Body of pancreas (tissue), 4 donors: ENCODE measurements around the gene OR56A3. TPM values are rescaled to one million over a fixed set of nuclear protein-coding genes. Genes with fewer than 3 reads are reported as not detected.

ENCODE experiments used
- ATAC-seq: fragments of 150-250 bp; one replicate; pipeline ENCODE4 v1.9.1; 2016
- DNase-seq, 4 donors: peaks; one replicate each; pipeline ENCODE4 v3.0.0-alpha.2; 2019
- H3K27ac ChIP-seq, 4 donors: fragments of 200-600 bp; sonication (generic); 1 replicate in 3 of 4; 2 replicates in 1 of 4; pipeline versions ENCODE4 v1.5.1 to v1.6.1; 2016 to 2019; ENCODE audit warnings: mild to moderate bottlenecking in 1 of 4, mixed read lengths in 1 of 4, moderate library complexity in 1 of 4
- H3K27me3 ChIP-seq, 2 donors: fragments of 200-600 bp; sonication (generic); one replicate each; pipeline ENCODE4 v1.6.0; 2016; ENCODE audit warnings: mild to moderate bottlenecking in 1 of 2
- H3K36me3 ChIP-seq, 2 donors: fragments of 200-600 bp; sonication (generic); replicated peaks in 1 of 2; 2 replicates each; pipeline ENCODE4 v1.5.1; 2016; ENCODE audit warnings: low read depth in 2 of 2; ENCODE audit not compliant: insufficient read depth in 1 of 2
- H3K4me1 ChIP-seq: fragments of 200-600 bp; sonication (generic); one replicate; pipeline ENCODE4 v1.6.0; 2016
- H3K4me3 ChIP-seq, 2 donors: fragments of 200-600 bp; sonication (generic); 1 replicate in 1 of 2; 2 replicates in 1 of 2; pipeline ENCODE4 v1.5.1; 2016 to 2019
- H3K9me3 ChIP-seq, 3 donors: fragments of 200-600 bp; sonication (generic); 1 replicate in 2 of 3; 2 replicates in 1 of 3; pipeline ENCODE4 v1.5.1; 2016
- POLR2A ChIP-seq, 3 donors: fragments of 450-650 bp; IDR thresholded peaks; one replicate each; pipeline ENCODE4 v1.6.1; 2016; ENCODE audit warnings: antibody characterized with exemption in 3 of 3, mild to moderate bottlenecking in 2 of 3
- WGBS, 2 donors: methylation state at CpG; one replicate each; pipeline ENCODE4 v1.1.5; 2017; 5-methylcytosine and 5-hydroxymethylcytosine counted together
- intact Hi-C: fragments of 100-400 bp; cut with DNase I; formaldehyde crosslinking; loops from one replicate; pipeline ENCODE4 v1.15.1; 2023
- total RNA-seq, 2 donors: library from RNA; depleted of rRNA; stranded (reverse); fragments of >200 nt; gene quantifications; one replicate each; pipeline ENCODE4 v1.1.0, GENCODE V29; 2016
- TF ChIP-seq, protein P1 (sequence below), 7 experiments: fragments of 450-650 bp in 4 of 7; fragments of 200-600 bp in 3 of 7; sonication (generic) in 3 of 7; IDR thresholded peaks; one replicate each; pipeline ENCODE4 v1.5.1; 2016 to 2019; ENCODE audit warnings: antibody characterized with exemption in 7 of 7

OR56A3 gene
- total RNA-seq, 2 donors from 2014 or later: not detected

GRCh38 chr11:5966958-5967357, 24.9 kb downstream of the OR56A3 start:
- WGBS, 2 donors: 46 to 50% methylated on average over 2 of the region's 2 CpGs

DNA sequence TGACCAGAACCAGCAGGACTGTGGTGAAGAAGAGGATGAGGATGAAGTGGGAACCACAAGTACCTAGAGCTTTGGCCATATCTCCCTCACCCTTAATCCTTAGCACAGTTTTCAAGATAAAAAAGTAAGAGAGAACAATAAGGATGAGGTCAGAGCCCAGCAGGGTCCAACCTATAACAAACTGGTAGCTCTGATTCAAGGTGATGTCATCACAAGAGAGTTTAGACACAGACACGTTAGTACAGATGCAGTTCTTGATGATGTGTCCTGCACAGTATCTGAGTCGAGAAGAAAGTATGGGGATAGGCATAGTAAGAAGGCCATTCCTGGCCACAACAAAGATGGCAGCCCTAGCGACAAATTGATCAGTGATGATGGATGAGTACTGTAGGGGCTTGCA, 25.7 kb downstream of the OR56A3 start:
- no peaks in the 10 kb centered on the region for H3K9me3 ChIP-seq
- WGBS, 2 donors: 24 to 75% methylated on average over 3 of the region's 3 CpGs
- TF ChIP-seq, protein P1, sequence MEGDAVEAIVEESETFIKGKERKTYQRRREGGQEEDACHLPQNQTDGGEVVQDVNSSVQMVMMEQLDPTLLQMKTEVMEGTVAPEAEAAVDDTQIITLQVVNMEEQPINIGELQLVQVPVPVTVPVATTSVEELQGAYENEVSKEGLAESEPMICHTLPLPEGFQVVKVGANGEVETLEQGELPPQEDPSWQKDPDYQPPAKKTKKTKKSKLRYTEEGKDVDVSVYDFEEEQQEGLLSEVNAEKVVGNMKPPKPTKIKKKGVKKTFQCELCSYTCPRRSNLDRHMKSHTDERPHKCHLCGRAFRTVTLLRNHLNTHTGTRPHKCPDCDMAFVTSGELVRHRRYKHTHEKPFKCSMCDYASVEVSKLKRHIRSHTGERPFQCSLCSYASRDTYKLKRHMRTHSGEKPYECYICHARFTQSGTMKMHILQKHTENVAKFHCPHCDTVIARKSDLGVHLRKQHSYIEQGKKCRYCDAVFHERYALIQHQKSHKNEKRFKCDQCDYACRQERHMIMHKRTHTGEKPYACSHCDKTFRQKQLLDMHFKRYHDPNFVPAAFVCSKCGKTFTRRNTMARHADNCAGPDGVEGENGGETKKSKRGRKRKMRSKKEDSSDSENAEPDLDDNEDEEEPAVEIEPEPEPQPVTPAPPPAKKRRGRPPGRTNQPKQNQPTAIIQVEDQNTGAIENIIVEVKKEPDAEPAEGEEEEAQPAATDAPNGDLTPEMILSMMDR (IDR thresholded peaks at IDR 0.05): no peak
- TF ChIP-seq POLR2A (IDR thresholded peaks at IDR 0.05): no peak
- H3K4me1 ChIP-seq: no peaks in the 10 kb centered on the region
- H3K36me3 ChIP-seq: no peaks in the 10 kb centered on the region
- no peak overlapping the region for H3K27ac ChIP-seq
- DNase-seq (no peak), ATAC-seq (no peak)
- no peak overlapping the region for H3K4me3 ChIP-seq
- intact Hi-C loops: no loop called here
- H3K27me3 ChIP-seq: no peaks in the 10 kb centered on the region

More at GRCh38 chr11:5966958-5967357, 24.9 kb downstream of the OR56A3 start:
- DNase-seq (no peak), ATAC-seq (no peak)
- Histone ChIP-seq H3K4me1 (no peaks in the 10 kb centered on the region), H3K27me3 (no peaks in the 10 kb centered on the region), H3K9me3 (peaks cover 0 to 4% (median 0%) of the 10 kb centered on the region in 3 donors), H3K27ac (no peak overlapping the region), H3K36me3 (no peaks in the 10 kb centered on the region), H3K4me3 (no peak overlapping the region)
- no peak for TF ChIP-seq POLR2A (IDR thresholded peaks at IDR 0.05)
- intact Hi-C loops: no loop called here

- H3K27me3 ChIP-seq: no peaks in the 10 kb centered on the region
- ATAC-seq (no peak), DNase-seq (no peak)
- no peak within 1 kb of the TSS for H3K4me3 ChIP-seq
- H3K27ac ChIP-seq: no peak within 1 kb of the TSS
- intact Hi-C loops: no loop called here
- no peaks in the 10 kb centered on the region for H3K4me1 ChIP-seq
- no peaks in the 10 kb centered on the region for H3K9me3 ChIP-seq
- H3K36me3 ChIP-seq: no peaks in the 10 kb centered on the region
- TF ChIP-seq POLR2A (IDR thresholded peaks at IDR 0.05): no peak
- TF ChIP-seq, protein P1 (IDR thresholded peaks at IDR 0.05): no peak
Observed at GRCh38 chr11:5968394-5968793, 26.3 kb downstream of the OR56A3 start, which contains the start of gene OR56A5. Gene OR56A5 (minus strand): TSS chr11:5968494. CDS start chr11:5968494, 0 bp downstream.

GRCh38 chr11:5973530-5973929, 31.5 kb downstream of the OR56A3 start:
- H3K4me3 ChIP-seq: no peak overlapping the region
- H3K36me3 ChIP-seq: no peaks in the 10 kb centered on the region
- H3K27ac ChIP-seq: no peak overlapping the region
- WGBS, 2 donors: 45 to 64% methylated on average over 1 of the region's 1 CpG
- no peaks in the 10 kb centered on the region for H3K27me3 ChIP-seq
- TF ChIP-seq, protein P1 (IDR thresholded peaks at IDR 0.05): no peak
- no peak for TF ChIP-seq POLR2A (IDR thresholded peaks at IDR 0.05)
- intact Hi-C loops: no loop called here
- H3K9me3 ChIP-seq: no peaks in the 10 kb centered on the region
- DNase-seq (no peak), ATAC-seq (no peak)
- H3K4me1 ChIP-seq: no peaks in the 10 kb centered on the region

DNA sequence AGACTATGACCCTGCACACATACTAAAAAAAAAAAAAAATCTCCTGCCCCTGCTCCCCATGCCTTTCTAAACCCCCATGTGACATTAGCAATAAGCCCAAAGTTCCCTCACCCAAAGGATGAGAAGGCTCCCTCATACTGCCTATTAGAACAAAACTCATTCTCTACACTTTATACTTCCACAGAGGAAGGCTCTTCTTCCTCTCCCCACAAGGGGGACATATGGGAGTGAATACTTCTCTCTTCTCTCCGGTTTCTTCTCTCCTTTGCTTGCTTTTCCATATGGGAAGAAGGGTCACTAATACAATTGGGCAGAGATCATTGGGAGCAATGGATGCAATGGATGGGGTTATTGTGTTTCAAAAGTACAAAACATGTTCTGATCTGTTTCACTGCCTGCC, 41.4 kb downstream of the OR56A3 start:
- no peaks in the 10 kb centered on the region for H3K4me1 ChIP-seq
- no peak overlapping the region for H3K4me3 ChIP-seq
- H3K27me3 ChIP-seq: no peaks in the 10 kb centered on the region
- DNase-seq (no peak), ATAC-seq (no peak)
- no peak overlapping the region for H3K27ac ChIP-seq
- TF ChIP-seq, protein P1 (IDR thresholded peaks at IDR 0.05): no peak
- no peak for TF ChIP-seq POLR2A (IDR thresholded peaks at IDR 0.05)
- peaks cover 0 to 11% (median 0%) of the 10 kb centered on the region in 3 donors for H3K9me3 ChIP-seq
- no peaks in the 10 kb centered on the region for H3K36me3 ChIP-seq
- intact Hi-C loops: no loop called here
- 18 to 33% methylated on average over 1 of the region's 1 CpG for WGBS, 2 donors
